ENCODE measurements around the gene PLBD2. TPM values are rescaled to one million over a fixed set of nuclear protein-coding genes. Genes with fewer than 3 reads are reported as not detected.

The PLBD2 gene
- total RNA-seq, 8 experiments from 2014 or later: 5.2 to 73.8 (median 9.9) TPM

- Histone ChIP-seq H3K27ac (no peak overlapping the region), H3K4me3 (no peak overlapping the region), H3K4me1 (replicated peaks in 1 of 2) (peaks cover 0 to 8% of the 10 kb centered on the region in 2 donors)
- no peak for ATAC-seq (replicated peaks in 6 of 8)
- WGBS, 10 experiments: 87 to 93% (median 90%) methylated on average over 4 to 6 of the region's 14 CpGs; no CpG with 5 or more reads in 7 of the 10 experiments
- in situ Hi-C loops (cut with MboI; ENCODE audit: low pct_unique_long_range_greater_than_20kb in 2 of 9, low sequenced_read_pairs in 9 of 9, unreplicated experiment in 9 of 9): no loop called here
Measured at GRCh38 chr12:113384778-113385177, 26.4 kb downstream of the PLBD2 start.

- no peak for ATAC-seq (replicated peaks in 6 of 8)
- Histone ChIP-seq H3K4me1 (replicated peaks in 1 of 2) (peaks cover 0 to 8% of the 10 kb centered on the region in 2 donors), H3K27ac (no peak overlapping the region), H3K4me3 (no peak overlapping the region)
- WGBS, 10 experiments: 93 to 100% (median 96%) methylated on average over 1 to 4 of the region's 6 CpGs; no CpG with 5 or more reads in 7 of the 10 experiments
- in situ Hi-C loops (cut with MboI; ENCODE audit: low pct_unique_long_range_greater_than_20kb in 2 of 9, low sequenced_read_pairs in 9 of 9, unreplicated experiment in 9 of 9): no loop called here
Measured at GRCh38 chr12:113385282-113385882, 27.0 kb downstream of the PLBD2 start.

- Histone ChIP-seq H3K4me1 (replicated peaks in 1 of 2) (no peaks in the 10 kb centered on the region), H3K4me3 (no peak overlapping the region), H3K27ac (no peak overlapping the region)
- 95 to 100% methylated on average over 3 to 4 of the region's 12 CpGs; no CpG with 5 or more reads in 8 of the 10 experiments for WGBS, 10 experiments
- ATAC-seq (replicated peaks in 6 of 8): no peak
- in situ Hi-C loops (cut with MboI; ENCODE audit: low pct_unique_long_range_greater_than_20kb in 2 of 9, low sequenced_read_pairs in 9 of 9, unreplicated experiment in 9 of 9): no loop called here
Measured at GRCh38 chr12:113386866-113387566, 28.6 kb downstream of the PLBD2 start.

GRCh38 chr12:113387631-113388030 lies 29.2 kb downstream of the PLBD2 start:
- Histone ChIP-seq H3K4me3 (no peak overlapping the region), H3K4me1 (replicated peaks in 1 of 2) (no peaks in the 10 kb centered on the region), H3K27ac (no peak overlapping the region)
- in situ Hi-C loops (cut with MboI; ENCODE audit: low pct_unique_long_range_greater_than_20kb in 2 of 9, low sequenced_read_pairs in 9 of 9, unreplicated experiment in 9 of 9): no loop called here
- WGBS, 10 experiments: 80 to 100% (median 100%) methylated on average over 1 to 2 of the region's 11 CpGs; no CpG with 5 or more reads in 5 of the 10 experiments
- no peak for ATAC-seq (replicated peaks in 6 of 8)

- H3K4me3 ChIP-seq: no peak overlapping the region
- no peak overlapping the region for H3K27ac ChIP-seq
- in situ Hi-C loops (cut with MboI; ENCODE audit: low pct_unique_long_range_greater_than_20kb in 2 of 9, low sequenced_read_pairs in 9 of 9, unreplicated experiment in 9 of 9): no loop called here
- WGBS, 10 experiments: 90 to 100% (median 93%) methylated on average over 2 to 5 of the region's 14 CpGs; no CpG with 5 or more reads in 7 of the 10 experiments
- no peaks in the 10 kb centered on the region for H3K4me1 ChIP-seq (replicated peaks in 1 of 2)
- ATAC-seq (replicated peaks in 6 of 8): peak in 1 of 8 experiments; percentile 20
Measured at GRCh38 chr12:113388351-113388750, 30.0 kb downstream of the PLBD2 start.

GRCh38 chr12:113390064-113391043 lies 32.0 kb downstream of the PLBD2 start:
- Histone ChIP-seq H3K4me1 (replicated peaks in 1 of 2) (no peaks in the 10 kb centered on the region), H3K27ac (no peak overlapping the region), H3K4me3 (no peak overlapping the region)
- in situ Hi-C loops (cut with MboI; ENCODE audit: low pct_unique_long_range_greater_than_20kb in 2 of 9, low sequenced_read_pairs in 9 of 9, unreplicated experiment in 9 of 9): no loop called here
- no peak for ATAC-seq (replicated peaks in 6 of 8)
- 67 to 100% (median 93%) methylated on average over 3 to 5 of the region's 6 CpGs; no CpG with 5 or more reads in 2 of the 10 experiments for WGBS, 10 experiments

- 91 to 100% (median 94%) methylated on average over 1 to 3 of the region's 3 CpGs; no CpG with 5 or more reads in 5 of the 10 experiments for WGBS, 10 experiments
- H3K4me1 ChIP-seq (replicated peaks in 1 of 2): no peaks in the 10 kb centered on the region
- H3K27ac ChIP-seq: no peak overlapping the region
- in situ Hi-C loops (cut with MboI; ENCODE audit: low pct_unique_long_range_greater_than_20kb in 2 of 9, low sequenced_read_pairs in 9 of 9, unreplicated experiment in 9 of 9): no loop called here
- no peak for ATAC-seq (replicated peaks in 6 of 8)
- H3K4me3 ChIP-seq: no peak overlapping the region
Measured at GRCh38 chr12:113391145-113391544, 32.8 kb downstream of the PLBD2 start.

GRCh38 chr12:113391650-113392337 lies 33.4 kb downstream of the PLBD2 start:
- ATAC-seq (replicated peaks in 6 of 8): no peak
- in situ Hi-C loops (cut with MboI; ENCODE audit: low pct_unique_long_range_greater_than_20kb in 2 of 9, low sequenced_read_pairs in 9 of 9, unreplicated experiment in 9 of 9): no loop called here
- H3K4me1 ChIP-seq (replicated peaks in 1 of 2): no peaks in the 10 kb centered on the region
- H3K27ac ChIP-seq: no peak overlapping the region
- WGBS, 10 experiments: 80 to 100% (median 100%) methylated on average over 1 to 6 of the region's 9 CpGs; no CpG with 5 or more reads in 1 of the 10 experiments
- no peak overlapping the region for H3K4me3 ChIP-seq

GRCh38 chr12:113392520-113392919 lies 34.1 kb downstream of the PLBD2 start:
- WGBS, 10 experiments: 81 to 100% (median 95%) methylated on average over 1 to 4 of the region's 7 CpGs; no CpG with 5 or more reads in 1 of the 10 experiments
- in situ Hi-C loops (cut with MboI; ENCODE audit: low pct_unique_long_range_greater_than_20kb in 2 of 9, low sequenced_read_pairs in 9 of 9, unreplicated experiment in 9 of 9): no loop called here
- no peak for ATAC-seq (replicated peaks in 6 of 8)
- Histone ChIP-seq H3K4me3 (no peak overlapping the region), H3K4me1 (replicated peaks in 1 of 2) (no peaks in the 10 kb centered on the region), H3K27ac (no peak overlapping the region)

GRCh38 chr12:113392988-113393579 lies 34.7 kb downstream of the PLBD2 start:
- 37 to 100% (median 90%) methylated on average over 1 to 11 of the region's 17 CpGs; no CpG with 5 or more reads in 2 of the 10 experiments for WGBS, 10 experiments
- Histone ChIP-seq H3K4me3 (no peak overlapping the region), H3K4me1 (replicated peaks in 1 of 2) (no peaks in the 10 kb centered on the region), H3K27ac (no peak overlapping the region)
- in situ Hi-C loops (cut with MboI; ENCODE audit: low pct_unique_long_range_greater_than_20kb in 2 of 9, low sequenced_read_pairs in 9 of 9, unreplicated experiment in 9 of 9): no loop called here
- peak in 5 of 8 experiments; percentile 17 to 90 (median 28) for ATAC-seq (replicated peaks in 6 of 8)

GRCh38 chr12:113393749-113394148 lies 35.4 kb downstream of the PLBD2 start:
- 90 to 100% (median 90%) methylated on average over 1 to 3 of the region's 5 CpGs; no CpG with 5 or more reads in 7 of the 10 experiments for WGBS, 10 experiments
- no peak for ATAC-seq (replicated peaks in 6 of 8)
- Histone ChIP-seq H3K4me1 (replicated peaks in 1 of 2) (no peaks in the 10 kb centered on the region), H3K4me3 (no peak overlapping the region), H3K27ac (no peak overlapping the region)
- in situ Hi-C loops (cut with MboI; ENCODE audit: low pct_unique_long_range_greater_than_20kb in 2 of 9, low sequenced_read_pairs in 9 of 9, unreplicated experiment in 9 of 9): no loop called here

- no peak for ATAC-seq (replicated peaks in 6 of 8)
- H3K4me3 ChIP-seq: no peak overlapping the region
- in situ Hi-C loops (cut with MboI; ENCODE audit: low pct_unique_long_range_greater_than_20kb in 2 of 9, low sequenced_read_pairs in 9 of 9, unreplicated experiment in 9 of 9): no loop called here
- no peaks in the 10 kb centered on the region for H3K4me1 ChIP-seq (replicated peaks in 1 of 2)
- no peak overlapping the region for H3K27ac ChIP-seq
- WGBS, 10 experiments: 50 to 90% (median 80%) methylated on average over 1 to 3 of the region's 5 CpGs; no CpG with 5 or more reads in 6 of the 10 experiments
Measured at GRCh38 chr12:113395119-113395518, 36.7 kb downstream of the PLBD2 start.
